GM18519 (cell line): Measurements from ENCODE around the gene AQP6.

Experiments
- ATAC-seq: cut with Tn5 transposase; IDR thresholded peaks from one replicate; pipeline ENCODE4 v1.9.1; 2021; ENCODE audit warnings: mild to moderate bottlenecking, moderate library complexity; ENCODE audit not compliant: unreplicated experiment, low FRiP score

The AQP6 gene

DNA sequence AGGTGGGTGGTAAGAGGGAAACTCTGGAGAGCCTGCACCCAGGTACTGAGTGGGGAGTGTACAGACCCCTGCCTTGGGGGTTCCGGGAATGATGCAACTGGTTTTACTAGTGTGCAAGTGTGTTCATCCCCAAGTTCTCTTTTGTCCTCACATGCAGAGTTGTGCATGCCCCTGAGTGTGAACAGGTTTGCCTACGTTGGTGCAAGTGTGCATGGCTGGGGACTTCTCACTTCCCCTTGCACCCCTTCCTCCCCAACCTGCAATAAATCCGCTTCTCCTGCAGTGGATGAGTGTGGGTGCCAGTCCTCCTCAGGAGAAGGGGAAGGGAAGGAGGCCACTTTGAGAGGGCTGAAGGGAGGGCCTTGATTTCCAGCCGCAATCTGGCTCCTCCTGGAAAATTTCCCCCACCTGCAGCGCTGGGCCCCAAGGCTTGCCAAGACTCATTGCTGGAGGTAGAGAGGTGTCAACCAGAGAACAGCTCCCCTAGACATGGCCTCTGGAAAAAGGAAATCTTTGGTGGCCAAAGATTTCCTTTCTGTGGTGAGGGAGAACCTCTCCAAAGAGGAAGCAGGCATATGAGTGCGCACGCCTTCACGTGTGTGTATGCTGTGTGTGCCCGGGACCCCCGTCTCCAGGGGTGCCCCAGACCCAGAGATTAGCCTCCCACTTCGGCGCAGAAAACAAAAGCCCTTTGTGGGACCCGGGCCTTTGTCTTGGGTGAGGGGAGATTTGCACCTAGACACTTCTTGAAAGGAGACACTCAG, 16.7 kb upstream of the AQP6 start:
- no peak for ATAC-seq

- no peak for ATAC-seq
Observed at GRCh38 chr12:49956663-49957569, 15.8 kb upstream of the AQP6 start.

DNA sequence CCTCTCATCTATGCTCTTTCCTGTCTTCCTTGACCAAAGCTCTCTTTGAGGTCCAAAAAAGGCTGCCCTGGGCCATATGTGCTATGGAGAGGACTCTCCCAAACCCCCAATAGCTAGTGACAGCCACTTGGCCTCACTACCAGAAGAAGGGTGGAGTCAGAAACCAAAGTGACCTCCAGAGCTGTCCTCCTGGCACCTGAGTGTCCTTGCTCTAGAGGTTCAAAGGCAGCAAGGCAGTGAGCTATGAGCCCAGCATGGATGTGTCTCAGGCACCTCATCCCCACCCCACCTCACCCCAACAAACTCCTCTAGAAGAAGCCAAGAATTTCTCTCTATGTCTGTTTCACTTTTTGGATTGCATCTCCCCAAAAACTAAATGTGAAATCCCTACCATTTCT, 15.2 kb upstream of the AQP6 start:
- ATAC-seq, result no peak

DNA sequence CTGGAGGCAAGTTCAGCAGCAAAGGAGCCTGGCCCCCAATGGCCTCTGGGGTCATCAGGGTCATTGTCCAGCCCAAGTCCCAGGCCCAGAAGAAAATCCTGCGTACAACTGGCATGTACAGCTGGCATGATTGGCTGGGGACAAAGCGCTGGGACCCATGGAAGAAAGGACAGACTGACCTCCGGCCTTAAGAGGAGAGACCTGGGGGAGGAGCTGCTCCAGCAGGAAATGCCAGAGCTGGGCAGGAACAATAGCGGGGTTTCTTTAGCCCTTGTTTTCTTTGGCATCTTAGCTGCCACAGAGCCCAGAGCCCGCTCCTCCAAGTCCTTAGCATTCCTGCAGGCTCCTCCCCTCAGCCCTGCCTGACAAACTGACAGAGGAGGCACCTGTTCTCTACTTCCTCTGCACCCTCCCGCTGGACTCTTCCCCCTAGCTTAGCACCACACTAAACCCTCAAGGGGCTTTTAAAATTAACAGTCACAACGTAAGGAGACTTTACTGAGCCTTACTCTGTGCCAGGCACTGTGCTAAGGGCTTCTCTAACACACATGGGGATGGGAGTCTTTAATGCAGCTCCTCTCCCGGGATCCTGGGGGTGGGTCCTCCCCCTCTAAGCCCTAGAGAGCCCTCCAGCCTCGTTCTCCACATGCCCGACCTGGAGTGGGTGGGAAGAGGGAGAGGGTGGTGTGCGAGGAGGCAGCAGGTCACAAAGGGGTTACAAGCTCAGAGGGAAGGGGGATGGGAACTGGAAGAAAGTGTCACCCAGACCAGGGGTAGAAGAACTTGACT, 12.9 kb upstream of the AQP6 start:
- no peak for ATAC-seq

GRCh38 chr12:49960474-49961110, 12.2 kb upstream of the AQP6 start:
- ATAC-seq, result no peak

DNA sequence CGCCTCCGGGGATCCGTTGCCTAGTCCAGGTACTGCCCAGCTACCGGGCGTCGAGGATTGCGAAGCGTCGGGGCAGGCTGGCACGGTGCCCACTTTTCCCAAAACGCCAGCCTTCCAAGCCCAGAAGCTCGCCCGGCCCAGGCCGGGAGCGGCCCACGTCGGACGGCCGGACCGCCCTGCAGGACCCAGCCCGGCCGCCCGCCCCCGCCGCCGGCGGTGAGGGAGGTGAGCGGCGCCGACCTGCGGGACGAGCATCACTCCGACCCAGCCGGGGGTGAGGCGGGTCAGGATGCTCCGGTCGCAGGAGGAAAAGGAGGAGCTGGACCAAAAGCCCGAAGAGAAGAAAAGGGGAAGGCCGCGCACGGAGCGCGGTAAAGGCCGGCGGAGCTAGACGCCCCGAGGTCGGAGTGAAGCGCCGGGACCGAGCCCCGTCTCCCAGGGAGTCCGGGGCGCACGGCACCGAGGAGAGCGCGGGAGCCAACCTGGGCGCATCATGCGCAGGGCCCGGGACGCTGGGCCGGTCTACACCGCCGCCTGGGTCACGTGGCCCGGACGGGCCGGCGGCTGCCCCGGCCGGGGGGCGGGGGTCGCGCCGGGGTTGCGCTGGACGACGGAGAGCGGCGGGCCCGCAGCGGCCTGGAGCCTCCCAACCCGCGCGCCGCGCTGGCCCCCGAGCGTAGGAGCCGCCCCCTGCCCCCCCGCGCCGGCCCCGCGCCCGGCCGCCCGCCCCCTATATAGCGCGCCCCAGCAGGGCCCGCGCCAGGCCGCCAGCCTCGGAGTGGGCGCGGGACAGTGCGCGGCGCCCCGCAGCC, 11.4 kb upstream of the AQP6 start, which contains the start of gene AQP5:
Gene AQP5, plus strand, starts transcription at position 762 of the 812 bp plus-strand sequence. CDS start 146 bp downstream, outside the sequence.
- no peak for ATAC-seq

DNA sequence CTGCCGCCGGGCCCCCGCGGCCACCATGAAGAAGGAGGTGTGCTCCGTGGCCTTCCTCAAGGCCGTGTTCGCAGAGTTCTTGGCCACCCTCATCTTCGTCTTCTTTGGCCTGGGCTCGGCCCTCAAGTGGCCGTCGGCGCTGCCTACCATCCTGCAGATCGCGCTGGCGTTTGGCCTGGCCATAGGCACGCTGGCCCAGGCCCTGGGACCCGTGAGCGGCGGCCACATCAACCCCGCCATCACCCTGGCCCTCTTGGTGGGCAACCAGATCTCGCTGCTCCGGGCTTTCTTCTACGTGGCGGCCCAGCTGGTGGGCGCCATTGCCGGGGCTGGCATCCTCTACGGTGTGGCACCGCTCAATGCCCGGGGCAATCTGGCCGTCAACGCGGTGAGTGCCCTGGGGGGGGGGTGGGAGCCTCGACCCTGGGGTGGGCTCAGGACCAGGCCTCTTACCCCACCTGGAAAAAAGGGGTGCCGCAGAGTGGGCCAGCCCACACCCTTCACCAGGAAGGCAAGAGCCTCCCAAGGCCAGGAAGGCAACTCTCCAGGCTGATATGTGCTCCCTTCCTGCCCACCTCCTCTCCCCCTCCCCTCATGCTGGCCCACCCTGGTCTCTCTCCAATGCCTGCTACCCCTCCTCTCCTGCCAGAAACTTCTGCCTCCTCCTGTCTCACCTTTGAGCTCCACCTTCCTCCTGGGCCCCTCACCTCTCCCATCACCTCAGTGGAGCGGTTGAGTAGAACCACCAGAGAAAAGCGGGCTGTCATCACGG, 10.6 kb upstream of the AQP6 start:
- ATAC-seq, result no peak

DNA sequence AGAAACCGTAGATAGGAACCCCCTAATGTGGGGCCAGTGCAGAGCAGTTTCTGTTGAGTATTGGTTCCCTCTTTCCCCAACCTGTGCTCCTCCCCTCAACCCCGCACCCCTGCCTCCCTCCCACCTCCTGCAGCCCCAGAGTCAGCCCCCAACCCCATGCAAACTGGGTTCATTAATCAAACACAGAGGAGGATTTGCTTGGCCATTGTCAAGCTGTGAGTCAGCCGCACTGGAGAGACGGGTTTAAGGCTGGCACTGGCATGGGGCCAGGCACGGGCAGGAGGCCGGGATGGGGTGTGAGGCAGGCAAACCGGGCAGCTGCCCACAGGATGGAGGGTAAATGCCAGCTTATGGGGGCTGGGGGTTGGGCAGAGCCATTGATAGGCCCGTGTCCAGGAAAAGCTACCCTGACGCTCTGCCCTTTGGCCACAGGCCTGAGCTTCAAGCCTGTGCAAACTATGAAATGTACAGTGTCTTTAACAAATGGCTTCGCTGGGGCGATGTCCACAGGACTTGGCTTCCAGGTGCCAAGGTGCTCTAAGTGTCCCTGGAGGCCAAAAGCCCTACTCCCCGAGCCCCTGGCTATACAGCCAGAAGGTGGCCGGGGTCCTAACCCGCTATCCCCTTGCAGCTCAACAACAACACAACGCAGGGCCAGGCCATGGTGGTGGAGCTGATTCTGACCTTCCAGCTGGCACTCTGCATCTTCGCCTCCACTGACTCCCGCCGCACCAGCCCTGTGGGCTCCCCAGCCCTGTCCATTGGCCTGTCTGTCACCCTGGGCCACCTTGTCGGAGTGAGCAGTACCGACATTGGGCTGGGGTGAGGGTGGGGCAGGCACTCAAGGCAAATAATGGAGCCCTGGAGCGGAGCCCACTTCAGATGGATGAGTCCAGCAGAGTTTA, 9.6 kb upstream of the AQP6 start:
- ATAC-seq, result no peak

DNA sequence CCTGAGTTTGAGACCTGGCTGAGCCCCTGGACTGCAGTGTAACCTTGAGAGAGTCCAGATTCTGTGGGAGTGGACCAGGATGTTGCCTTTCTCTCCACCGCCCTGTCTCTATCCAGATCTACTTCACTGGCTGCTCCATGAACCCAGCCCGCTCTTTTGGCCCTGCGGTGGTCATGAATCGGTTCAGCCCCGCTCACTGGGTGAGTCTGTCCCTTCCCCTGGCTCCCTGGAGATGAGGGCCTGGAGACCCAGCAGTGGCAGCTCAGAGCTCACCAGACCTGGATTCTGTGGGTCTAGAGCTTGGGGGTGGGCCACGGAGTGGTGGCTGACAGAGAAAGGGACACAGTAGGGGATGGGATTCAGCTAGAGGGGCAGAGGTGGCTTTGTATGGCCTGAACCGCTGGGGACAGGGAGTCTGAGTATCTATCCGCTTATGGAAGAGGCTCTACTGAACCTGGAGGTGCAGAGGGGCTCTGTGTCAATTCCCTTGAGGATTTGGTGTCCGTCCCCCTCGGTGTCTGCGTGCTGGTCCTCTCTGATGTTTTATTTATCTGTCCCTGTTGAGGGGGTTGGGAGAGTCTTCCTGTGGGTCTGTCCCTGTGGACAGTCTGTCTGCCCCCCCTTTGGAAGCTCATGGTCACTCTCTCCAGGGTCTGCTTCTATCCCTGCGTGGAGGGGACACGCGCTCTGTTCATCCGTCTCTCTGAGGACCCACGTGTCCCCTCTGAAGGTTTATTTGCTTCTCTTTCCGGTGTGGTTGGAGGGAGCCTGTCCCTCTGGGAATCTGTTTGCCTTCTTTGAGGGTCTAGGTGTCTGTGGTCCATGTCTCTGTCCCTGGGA, 8.6 kb upstream of the AQP6 start:
- no peak for ATAC-seq

DNA sequence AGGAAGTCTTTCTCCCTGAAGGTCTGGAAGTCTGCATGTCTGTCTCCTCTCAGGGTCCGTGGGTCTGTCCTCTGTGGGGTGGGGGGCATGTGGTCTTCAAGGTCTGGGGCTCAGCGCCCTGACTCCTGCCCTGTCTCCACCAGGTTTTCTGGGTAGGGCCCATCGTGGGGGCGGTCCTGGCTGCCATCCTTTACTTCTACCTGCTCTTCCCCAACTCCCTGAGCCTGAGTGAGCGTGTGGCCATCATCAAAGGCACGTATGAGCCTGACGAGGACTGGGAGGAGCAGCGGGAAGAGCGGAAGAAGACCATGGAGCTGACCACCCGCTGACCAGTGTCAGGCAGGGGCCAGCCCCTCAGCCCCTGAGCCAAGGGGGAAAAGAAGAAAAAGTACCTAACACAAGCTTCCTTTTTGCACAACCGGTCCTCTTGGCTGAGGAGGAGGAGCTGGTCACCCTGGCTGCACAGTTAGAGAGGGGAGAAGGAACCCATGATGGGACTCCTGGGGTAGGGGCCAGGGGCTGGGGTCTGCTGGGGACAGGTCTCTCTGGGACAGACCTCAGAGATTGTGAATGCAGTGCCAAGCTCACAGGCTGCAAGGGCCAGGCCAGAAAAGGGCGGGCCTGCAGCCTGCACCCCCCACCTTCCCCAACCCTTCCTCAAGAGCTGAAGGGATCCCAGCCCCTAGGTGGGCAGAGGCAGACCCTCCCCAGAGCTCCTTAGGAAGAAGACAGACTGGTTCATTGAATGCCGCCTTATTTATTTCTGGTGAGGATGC, 7.7 kb upstream of the AQP6 start:
- no peak for ATAC-seq

- ATAC-seq, result no peak
Observed at GRCh38 chr12:49965836-49966235, 6.9 kb upstream of the AQP6 start.

DNA sequence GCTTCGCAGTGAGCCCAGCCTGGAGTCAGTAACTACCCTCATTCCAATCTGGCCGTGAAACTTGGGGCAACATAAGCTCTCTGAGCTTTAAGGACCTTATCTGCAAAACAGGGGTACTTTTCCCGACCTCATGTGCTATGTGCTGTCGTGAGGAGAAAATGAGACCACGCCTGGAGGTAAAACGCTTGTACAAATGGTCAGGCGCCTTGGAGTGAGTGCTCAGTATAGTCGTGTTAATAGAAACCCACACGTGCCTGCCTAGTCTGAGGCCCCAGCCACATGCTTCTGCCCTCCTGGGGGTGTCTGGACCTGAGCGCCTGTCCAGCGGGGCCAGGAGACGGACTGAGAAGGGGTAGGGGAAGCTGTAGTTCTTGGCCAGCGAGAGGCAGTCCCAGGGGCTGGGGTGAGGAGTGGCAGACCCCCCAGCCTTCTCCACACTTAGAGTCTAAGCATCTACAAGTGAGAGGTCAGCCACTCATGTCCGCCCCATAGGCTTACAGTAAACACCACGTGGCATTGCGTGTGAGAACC, 6.2 kb upstream of the AQP6 start:
- ATAC-seq, result no peak

DNA sequence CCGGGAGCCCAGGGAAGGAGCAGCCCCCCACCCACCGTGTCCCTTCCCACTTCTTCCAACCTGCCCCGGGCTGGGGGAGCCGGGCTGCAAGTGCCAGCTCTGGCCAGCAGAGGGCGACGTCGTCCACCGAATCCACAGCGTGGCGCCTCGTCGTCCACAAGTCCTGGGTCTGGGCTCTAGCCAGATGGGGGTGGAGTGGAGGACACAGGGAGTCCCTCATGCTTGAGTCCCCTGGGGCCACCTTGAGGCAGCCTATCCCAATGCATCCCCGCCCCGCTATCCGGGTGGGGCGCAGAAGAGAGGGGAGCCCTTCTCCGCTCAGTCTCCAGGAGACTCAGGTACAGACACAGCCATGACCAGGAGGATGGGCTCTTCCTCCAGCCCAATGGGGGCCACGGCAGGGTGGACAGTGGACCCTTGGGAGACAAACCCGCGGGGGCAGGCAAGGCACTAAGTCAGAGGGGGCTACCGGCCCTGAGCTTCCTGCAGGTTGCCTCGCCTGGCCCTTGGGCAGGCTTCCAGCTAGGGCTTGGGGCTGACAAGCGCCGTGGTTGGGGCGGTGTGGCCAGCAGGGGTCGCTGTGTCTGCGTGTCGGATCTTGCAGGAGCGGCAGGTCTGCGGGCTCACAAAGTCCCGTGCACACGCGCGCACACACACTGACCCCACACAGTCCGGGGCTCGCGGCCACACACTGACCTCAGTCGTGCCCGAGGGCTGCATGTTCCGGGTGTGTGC, 5.5 kb upstream of the AQP6 start:
- ATAC-seq, result no peak

GRCh38 chr12:49967777-49968250, 4.9 kb upstream of the AQP6 start:
- ATAC-seq, result no peak

- ATAC-seq, result no peak
Observed at GRCh38 chr12:49968471-49968870, 4.3 kb upstream of the AQP6 start.
